CD8-positive, alpha-beta memory T cell (primary cell): ENCODE data around the gene AASS. TPM values are rescaled to one million over a fixed set of nuclear protein-coding genes. Genes with fewer than 3 reads are reported as not detected.

Experiments used
- CTCF ChIA-PET: fragments of 350-600 bp; sonication (Branson Sonifier 250); formaldehyde crosslinking; loops from one replicate; lab custom pipeline; 2021; ENCODE audit warnings: antibody characterized with exemption; lab: Charles Lee
- POLR2A ChIA-PET: fragments of 350-600 bp; sonication (Branson Sonifier 250); formaldehyde crosslinking; loops from one replicate; lab custom pipeline; 2021; ENCODE audit warnings: antibody characterized with exemption; lab: Charles Lee
- DNase-seq, 5 donors: peaks; one replicate each; pipeline versions ENCODE4 v3.0.0 to v3.0.0-alpha.2; 2020 to 2022; ENCODE audit warnings: mixed read lengths in 1 of 5
- H3K27ac ChIP-seq: one replicate; pipeline ENCODE4 v1.7.0; 2013; ENCODE audit warnings: low read depth, mild to moderate bottlenecking, low read length, moderate library complexity
- H3K27me3 ChIP-seq: 2 replicates; pipeline ENCODE4 v1.7.0; 2013; ENCODE audit warnings: low read length, mild to moderate bottlenecking; ENCODE audit not compliant: insufficient read depth, poor library complexity, severe bottlenecking
- H3K36me3 ChIP-seq: 2 replicates; pipeline ENCODE4 v1.7.0; 2013; ENCODE audit warnings: mild to moderate bottlenecking, low read length, moderate library complexity; ENCODE audit not compliant: insufficient read depth
- H3K4me1 ChIP-seq: 2 replicates; pipeline ENCODE4 v1.7.0; 2013; ENCODE audit warnings: mild to moderate bottlenecking, low read length, moderate library complexity; ENCODE audit not compliant: insufficient read depth
- H3K4me3 ChIP-seq: 2 replicates; pipeline ENCODE4 v1.7.0; 2013; ENCODE audit warnings: mild to moderate bottlenecking, low read length
- H3K9me3 ChIP-seq: 2 replicates; pipeline ENCODE4 v1.7.0; 2013; ENCODE audit warnings: mild to moderate bottlenecking, low read length
- H3K27ac Mint-ChIP-seq, 8 donors: one replicate each; pipeline ENCODE4 v1.8.0; 2020 to 2021; ENCODE audit warnings: mixed read lengths in 8 of 8, mild to moderate bottlenecking in 6 of 8, inconsistent platforms in 3 of 8, moderate library complexity in 3 of 8
- H3K27me3 Mint-ChIP-seq, 2 donors: one replicate each; pipeline ENCODE4 v1.8.0; 2020 to 2021; ENCODE audit warnings: mixed read lengths in 2 of 2, mild to moderate bottlenecking in 1 of 2, moderate library complexity in 1 of 2
- H3K36me3 Mint-ChIP-seq, 3 donors: one replicate each; pipeline ENCODE4 v1.8.0; 2020 to 2021; ENCODE audit warnings: mixed read lengths in 3 of 3, inconsistent platforms in 1 of 3, mild to moderate bottlenecking in 1 of 3
- H3K4me1 Mint-ChIP-seq, 3 donors: one replicate each; pipeline ENCODE4 v1.8.0; 2020 to 2021; ENCODE audit warnings: mixed read lengths in 3 of 3, inconsistent platforms in 1 of 3, mild to moderate bottlenecking in 1 of 3
- H3K4me3 Mint-ChIP-seq, 7 donors: one replicate each; pipeline ENCODE4 v1.8.0; 2020 to 2021; ENCODE audit warnings: mixed read lengths in 7 of 7, mild to moderate bottlenecking in 6 of 7, moderate library complexity in 4 of 7, inconsistent platforms in 2 of 7
- H3K9me3 Mint-ChIP-seq, 5 donors: one replicate each; pipeline ENCODE4 v1.8.0; 2020 to 2022; ENCODE audit warnings: mixed read lengths in 5 of 5, mild to moderate bottlenecking in 3 of 5, moderate library complexity in 2 of 5, inconsistent platforms in 1 of 5
- polyA plus RNA-seq: library from polyadenylated mRNA; unstranded; fragments of 300-500 nt; fragmentation: Illumina TruSeq; gene quantifications from one replicate; pipeline ENCODE4 v1.2.3, GENCODE V29; 2021
- total RNA-seq, 2 experiments: library from RNA; stranded (reverse); gene quantifications; one replicate each; pipeline ENCODE4 v1.2.3, GENCODE V29; 2021

Gene AASS
- total and polyA plus RNA-seq, 3 experiments from 2014 or later: 1.6 to 2.1 (median 2.0) TPM

DNA sequence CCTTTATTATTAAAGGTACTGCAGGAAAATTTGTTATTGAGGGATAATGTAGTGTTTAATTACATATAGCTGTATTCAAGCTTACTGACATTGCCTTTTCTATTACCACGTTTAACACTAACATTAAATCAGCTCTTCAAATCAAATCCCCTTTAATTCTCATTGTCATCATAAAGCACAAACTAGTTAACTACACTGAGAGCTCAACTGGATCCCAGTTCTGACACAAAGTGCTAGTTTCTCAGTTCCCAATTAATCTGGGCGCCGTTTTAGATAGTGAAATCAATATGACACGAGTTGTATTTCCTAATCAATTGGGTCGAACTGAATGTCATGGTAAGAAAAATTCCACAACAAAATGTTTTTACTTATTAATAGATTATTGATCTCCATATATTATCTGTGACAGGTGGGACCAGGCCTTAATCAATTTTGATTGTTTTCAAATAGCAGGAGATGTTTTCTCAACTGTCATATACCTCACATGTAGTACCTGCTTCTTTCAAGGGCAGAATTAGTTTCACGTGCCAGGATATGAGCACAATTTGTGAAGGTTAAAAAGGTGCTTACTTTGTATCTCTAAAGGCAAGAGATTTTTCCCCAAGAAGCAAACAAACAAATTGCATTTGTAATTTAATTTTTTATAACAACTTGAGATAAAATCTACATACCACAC lies 71.0 kb downstream of the AASS start:
- peaks cover 0 to 9% (median 1%) of the 10 kb centered on the region in 5 donors for H3K9me3 Mint-ChIP-seq
- H3K4me1 ChIP-seq: no peaks in the 10 kb centered on the region
- no peak overlapping the region for H3K4me3 Mint-ChIP-seq
- H3K27me3 Mint-ChIP-seq: peaks cover 0 to 1% of the 10 kb centered on the region in 2 donors
- no peak overlapping the region for H3K27ac ChIP-seq
- no peaks in the 10 kb centered on the region for H3K27me3 ChIP-seq
- no peaks in the 10 kb centered on the region for H3K4me1 Mint-ChIP-seq
- no peaks in the 10 kb centered on the region for H3K9me3 ChIP-seq
- no peak for DNase-seq
- H3K4me3 ChIP-seq: no peak overlapping the region
- peaks cover 0 to 8% (median 4%) of the 10 kb centered on the region in 3 donors for H3K36me3 Mint-ChIP-seq
- POLR2A ChIA-PET: no interaction called here
- H3K36me3 ChIP-seq: no peaks in the 10 kb centered on the region
- no peak overlapping the region for H3K27ac Mint-ChIP-seq
- CTCF ChIA-PET: no interaction called here

DNA sequence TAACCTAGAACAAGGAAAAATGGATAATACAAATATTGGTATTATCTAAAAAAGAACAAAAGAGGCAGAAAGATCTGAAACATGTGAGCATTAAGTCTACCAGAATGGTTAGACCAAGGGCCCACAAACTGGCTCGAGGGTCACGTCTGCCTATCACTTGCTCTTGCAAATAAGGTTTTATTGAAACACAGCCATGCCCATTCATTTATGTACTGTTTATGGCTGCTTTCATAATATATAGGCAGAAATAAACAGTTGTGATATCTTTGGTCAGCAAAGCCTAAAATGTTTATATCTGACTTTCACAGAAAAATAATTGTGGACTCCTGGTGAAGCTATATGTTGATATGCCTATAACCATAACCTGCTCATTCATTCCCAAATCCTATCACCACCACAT lies 71.8 kb downstream of the AASS start:
- H3K4me1 Mint-ChIP-seq: no peaks in the 10 kb centered on the region
- no peak overlapping the region for H3K4me3 Mint-ChIP-seq
- H3K9me3 Mint-ChIP-seq: peaks cover 0 to 9% (median 3%) of the 10 kb centered on the region in 5 donors
- H3K27me3 Mint-ChIP-seq: peaks cover 0 to 1% of the 10 kb centered on the region in 2 donors
- no peaks in the 10 kb centered on the region for H3K9me3 ChIP-seq
- no peaks in the 10 kb centered on the region for H3K36me3 ChIP-seq
- no peak overlapping the region for H3K27ac ChIP-seq
- DNase-seq: no peak
- POLR2A ChIA-PET: no interaction called here
- CTCF ChIA-PET: no interaction called here
- H3K4me1 ChIP-seq: no peaks in the 10 kb centered on the region
- peaks cover 0 to 8% (median 3%) of the 10 kb centered on the region in 3 donors for H3K36me3 Mint-ChIP-seq
- H3K27ac Mint-ChIP-seq: no peak overlapping the region
- H3K27me3 ChIP-seq: no peaks in the 10 kb centered on the region
- H3K4me3 ChIP-seq: no peak overlapping the region

DNA sequence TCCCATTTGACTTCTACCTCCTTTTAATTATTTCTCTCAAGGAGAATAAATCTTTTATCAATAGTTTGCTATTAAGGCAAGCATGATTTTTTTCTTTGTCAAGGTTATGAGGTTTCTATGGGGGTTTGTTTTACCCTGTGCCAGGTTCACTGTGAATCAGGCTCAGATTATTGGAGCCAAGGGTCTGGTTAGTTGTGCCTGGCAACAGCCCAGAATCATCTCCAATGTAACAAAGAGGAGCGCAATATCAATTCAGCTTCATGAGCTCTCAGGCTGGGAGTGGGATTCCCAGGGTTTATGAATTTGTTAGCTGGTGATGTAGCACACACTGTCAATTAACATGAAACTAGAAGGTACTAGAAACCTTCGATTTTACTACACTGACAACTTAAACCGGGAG lies 73.2 kb downstream of the AASS start:
- Histone ChIP-seq H3K4me1 (no peaks in the 10 kb centered on the region), H3K27me3 (no peaks in the 10 kb centered on the region), H3K9me3 (no peaks in the 10 kb centered on the region), H3K27ac (no peak overlapping the region), H3K36me3 (no peaks in the 10 kb centered on the region), H3K4me3 (no peak overlapping the region)
- no peak overlapping the region for H3K4me3 Mint-ChIP-seq
- no peaks in the 10 kb centered on the region for H3K4me1 Mint-ChIP-seq
- CTCF ChIA-PET: no interaction called here
- no peaks in the 10 kb centered on the region for H3K36me3 Mint-ChIP-seq
- POLR2A ChIA-PET: no interaction called here
- H3K27me3 Mint-ChIP-seq: peaks cover 0 to 1% of the 10 kb centered on the region in 2 donors
- H3K9me3 Mint-ChIP-seq: peaks cover 0 to 5% (median 3%) of the 10 kb centered on the region in 5 donors
- no peak overlapping the region for H3K27ac Mint-ChIP-seq
- DNase-seq: no peak

DNA sequence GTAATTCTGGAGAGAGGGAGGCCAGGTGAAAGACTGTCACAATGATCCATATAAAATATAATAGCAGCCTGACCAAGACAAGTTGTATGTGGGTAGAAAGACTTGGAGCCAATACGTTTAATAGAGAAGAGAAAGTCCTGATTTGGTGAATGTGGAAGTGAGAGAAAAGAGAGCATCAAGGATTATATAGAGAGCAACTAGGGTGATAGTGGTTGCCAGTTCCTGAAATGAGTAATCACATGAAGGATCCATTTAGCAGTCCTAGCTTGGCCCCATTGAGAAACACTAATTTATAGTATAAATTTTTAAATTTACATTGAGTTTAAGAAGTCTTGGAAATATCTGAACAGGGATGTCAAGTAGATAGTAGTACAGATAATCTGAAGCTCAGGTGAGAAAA lies 74.0 kb downstream of the AASS start:
- Mint-ChIP-seq H3K4me1 (no peaks in the 10 kb centered on the region), H3K27me3 (peaks cover 0 to 1% of the 10 kb centered on the region in 2 donors), H3K9me3 (peaks cover 0 to 5% (median 2%) of the 10 kb centered on the region in 5 donors), H3K36me3 (no peaks in the 10 kb centered on the region), H3K27ac (no peak overlapping the region), H3K4me3 (no peak overlapping the region)
- ChIA-PET CTCF (no interaction called here), POLR2A (no interaction called here)
- Histone ChIP-seq H3K4me3 (no peak overlapping the region), H3K27ac (no peak overlapping the region), H3K4me1 (no peaks in the 10 kb centered on the region), H3K27me3 (no peaks in the 10 kb centered on the region), H3K36me3 (no peaks in the 10 kb centered on the region), H3K9me3 (no peaks in the 10 kb centered on the region)
- no peak for DNase-seq

DNA sequence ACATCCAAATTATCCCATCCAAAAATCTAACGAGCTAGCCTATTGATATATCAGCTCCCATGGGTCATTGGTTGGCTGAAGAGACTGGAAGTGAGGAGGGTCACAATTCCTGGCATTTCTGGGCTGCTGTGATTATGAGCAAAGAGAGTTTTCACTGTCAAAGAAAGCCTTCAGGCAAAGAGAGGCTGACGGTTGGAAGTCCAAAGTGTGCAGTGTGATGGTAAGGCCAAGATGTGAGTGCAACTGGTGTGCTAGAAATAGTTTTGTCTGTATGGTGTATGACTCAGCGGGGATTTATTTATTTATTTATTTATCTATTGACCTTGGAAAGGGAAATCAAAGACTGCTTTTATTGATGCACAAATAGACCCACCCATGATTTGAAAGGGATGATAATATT lies 75.0 kb downstream of the AASS start:
- CTCF ChIA-PET: no interaction called here
- no peaks in the 10 kb centered on the region for H3K27me3 Mint-ChIP-seq
- H3K9me3 Mint-ChIP-seq: peaks cover 0 to 5% (median 2%) of the 10 kb centered on the region in 5 donors
- H3K4me1 ChIP-seq: no peaks in the 10 kb centered on the region
- no peak overlapping the region for H3K27ac ChIP-seq
- no peak overlapping the region for H3K27ac Mint-ChIP-seq
- no peaks in the 10 kb centered on the region for H3K27me3 ChIP-seq
- H3K4me3 ChIP-seq: no peak overlapping the region
- POLR2A ChIA-PET: no interaction called here
- no peaks in the 10 kb centered on the region for H3K36me3 Mint-ChIP-seq
- no peak overlapping the region for H3K4me3 Mint-ChIP-seq
- no peaks in the 10 kb centered on the region for H3K36me3 ChIP-seq
- H3K9me3 ChIP-seq: no peaks in the 10 kb centered on the region
- DNase-seq: no peak
- no peaks in the 10 kb centered on the region for H3K4me1 Mint-ChIP-seq

DNA sequence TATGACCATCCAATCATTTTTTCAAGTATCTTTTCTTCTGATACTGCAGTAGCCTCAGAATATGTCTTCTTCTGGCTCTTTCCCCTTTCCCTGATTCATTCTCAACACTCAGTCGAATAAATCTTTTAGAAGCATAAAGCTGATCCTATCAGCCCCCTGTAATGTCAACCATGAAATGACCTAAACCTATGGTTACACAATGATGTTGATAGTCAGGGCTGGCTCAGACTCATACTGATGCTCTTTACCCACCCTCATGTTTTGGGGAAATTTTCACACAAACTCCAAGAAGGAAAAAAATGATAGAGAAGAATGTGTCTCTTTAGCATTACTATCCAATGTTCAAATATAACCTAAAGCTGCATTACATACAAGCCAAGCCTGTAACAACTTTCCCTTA lies 76.0 kb downstream of the AASS start:
- Histone ChIP-seq H3K9me3 (no peaks in the 10 kb centered on the region), H3K4me1 (no peaks in the 10 kb centered on the region), H3K27ac (no peak overlapping the region), H3K36me3 (no peaks in the 10 kb centered on the region), H3K4me3 (no peak overlapping the region), H3K27me3 (no peaks in the 10 kb centered on the region)
- Mint-ChIP-seq H3K27ac (no peak overlapping the region), H3K9me3 (peaks cover 0 to 5% (median 2%) of the 10 kb centered on the region in 5 donors), H3K27me3 (no peaks in the 10 kb centered on the region), H3K36me3 (no peaks in the 10 kb centered on the region), H3K4me1 (no peaks in the 10 kb centered on the region), H3K4me3 (no peak overlapping the region)
- CTCF ChIA-PET: no interaction called here
- POLR2A ChIA-PET: no interaction called here
- DNase-seq: no peak

DNA sequence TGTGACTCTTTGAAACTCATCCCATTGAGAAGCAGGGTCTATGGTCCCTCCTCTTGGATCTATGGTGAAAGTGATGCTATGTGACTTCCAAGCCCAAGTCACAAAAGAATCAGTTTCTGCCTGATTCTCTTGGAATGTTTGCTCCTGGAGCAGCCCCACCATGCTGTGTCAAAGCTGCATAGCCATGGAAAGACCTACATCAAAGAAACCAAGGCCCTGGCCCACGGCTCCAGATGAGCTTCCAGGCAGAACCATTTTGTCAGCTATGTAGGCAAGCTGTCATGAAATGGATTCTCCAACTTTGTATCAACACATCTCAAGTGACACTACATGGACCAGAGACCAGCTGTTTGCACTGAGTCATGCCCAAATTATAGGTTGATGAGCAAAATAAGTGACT lies 77.0 kb downstream of the AASS start:
- H3K4me1 Mint-ChIP-seq: no peaks in the 10 kb centered on the region
- no peaks in the 10 kb centered on the region for H3K27me3 ChIP-seq
- no peaks in the 10 kb centered on the region for H3K36me3 ChIP-seq
- no peaks in the 10 kb centered on the region for H3K27me3 Mint-ChIP-seq
- no peaks in the 10 kb centered on the region for H3K36me3 Mint-ChIP-seq
- H3K4me1 ChIP-seq: no peaks in the 10 kb centered on the region
- ChIA-PET POLR2A (no interaction called here), CTCF (no interaction called here)
- H3K27ac ChIP-seq: no peak overlapping the region
- no peak overlapping the region for H3K4me3 Mint-ChIP-seq
- H3K4me3 ChIP-seq: no peak overlapping the region
- H3K9me3 Mint-ChIP-seq: peaks cover 0 to 7% (median 2%) of the 10 kb centered on the region in 5 donors
- H3K27ac Mint-ChIP-seq: no peak overlapping the region
- H3K9me3 ChIP-seq: no peaks in the 10 kb centered on the region
- no peak for DNase-seq

DNA sequence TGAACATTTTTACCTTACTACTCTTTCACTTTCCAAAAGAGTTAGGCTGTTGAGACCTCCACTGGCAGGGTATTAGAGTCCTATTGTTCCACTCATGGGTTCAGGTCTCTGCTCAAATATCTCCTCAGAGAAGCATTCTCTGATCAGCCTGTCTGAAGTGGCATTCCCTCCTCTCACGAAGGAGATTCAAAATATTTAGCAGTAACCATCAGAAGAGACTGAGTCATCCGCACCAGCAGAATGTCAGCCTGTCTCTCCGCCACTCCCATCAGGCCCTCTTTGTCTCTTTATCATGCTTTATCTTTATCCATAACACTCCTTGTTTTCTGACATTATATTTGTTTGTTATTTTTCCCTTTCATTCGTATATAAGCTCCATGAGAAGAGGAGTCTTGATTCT lies 79.1 kb downstream of the AASS start:
- Mint-ChIP-seq H3K9me3 (peaks cover 0 to 7% (median 0%) of the 10 kb centered on the region in 5 donors), H3K27ac (no peak overlapping the region)
- H3K36me3 ChIP-seq: no peaks in the 10 kb centered on the region

More for the DNA sequence above, 79.1 kb downstream of the AASS start:
- Histone ChIP-seq H3K9me3 (no peaks in the 10 kb centered on the region), H3K4me3 (no peak overlapping the region), H3K4me1 (no peaks in the 10 kb centered on the region), H3K27ac (no peak overlapping the region), H3K27me3 (no peaks in the 10 kb centered on the region)
- no peaks in the 10 kb centered on the region for H3K27me3 Mint-ChIP-seq
- ChIA-PET POLR2A (no interaction called here), CTCF (no interaction called here)
- DNase-seq: no peak
- no peaks in the 10 kb centered on the region for H3K36me3 Mint-ChIP-seq
- H3K4me3 Mint-ChIP-seq: no peak overlapping the region
- no peaks in the 10 kb centered on the region for H3K4me1 Mint-ChIP-seq
